K562 (cell line): Measurements from ENCODE around the gene ELMO1.

ENCODE experiments used
- CBX5 ChIP-seq: IDR thresholded peaks from 2 replicates; pipeline ENCODE4 v1.6.1; 2014; ENCODE audit warnings: low read depth, borderline replicate concordance
- IFI16 ChIP-seq: fragments of 250-450 bp; sonication (Bioruptor Pico); IDR thresholded peaks from 2 replicates; pipeline ENCODE4 v2.1.2; 2022; ENCODE audit warnings: mild to moderate bottlenecking, inconsistent platforms
- IRF2 ChIP-seq: sonication (generic); formaldehyde crosslinking; IDR thresholded peaks from 2 replicates; pipeline ENCODE4 v1.8.1; 2022; ENCODE audit warnings: mild to moderate bottlenecking, missing genetic modification reagents
- JUN ChIP-seq, 2 experiments: sonication (generic) in 1 of 2; formaldehyde crosslinking in 1 of 2; IDR thresholded peaks; 2 replicates each; pipeline versions ENCODE4 v1.6.1 to v1.8.0; 2012 to 2022; ENCODE audit warnings: borderline replicate concordance in 2 of 2, mild to moderate bottlenecking in 2 of 2, improper control_type of control experiment in 1 of 2, low read depth in 1 of 2, low read length in 1 of 2, missing genetic modification reagents in 1 of 2
- NR1H2 ChIP-seq: sonication (generic); formaldehyde crosslinking; IDR thresholded peaks from 2 replicates; pipeline ENCODE4 v1.4.0; 2020; ENCODE audit warnings: mild to moderate bottlenecking, missing genetic modification reagents
- RCOR1 ChIP-seq, 2 experiments: IDR thresholded peaks; 2 replicates each; pipeline ENCODE4 v1.6.1; 2012; ENCODE audit warnings: low read depth in 2 of 2, low read length in 2 of 2, borderline replicate concordance in 1 of 2, improper control_type of control experiment in 1 of 2
- ZNF347 ChIP-seq: fragments of 450-650 bp; formaldehyde crosslinking; IDR thresholded peaks from 2 replicates; pipeline ENCODE4 v1.4.0; 2020; ENCODE audit warnings: low read depth, mild to moderate bottlenecking, moderate library complexity
- ZNF830 ChIP-seq: fragments of 250-450 bp; sonication (Bioruptor Pico); IDR thresholded peaks from 2 replicates; pipeline ENCODE4 v1.5.0; 2021; ENCODE audit warnings: mild to moderate bottlenecking
- TF ChIP-seq, protein P1 (sequence below), 2 experiments: IDR thresholded peaks in 1 of 2; conservative IDR thresholded peaks in 1 of 2; 2 replicates each; pipeline ENCODE4 v1.6.1; 2016; ENCODE audit warnings: low read depth in 2 of 2, mild to moderate bottlenecking in 1 of 2, missing compliant biosample characterization in 1 of 2, missing genetic modification characterization in 1 of 2, moderate library complexity in 1 of 2

GRCh38 chr7:37368540-37368939 is 80.1 kb downstream of the ELMO1 start:
- TF ChIP-seq ZNF830 (CRISPR knock-in tag), result no peak
- TF ChIP-seq ZNF347, result no peak
- TF ChIP-seq IRF2 (CRISPR knock-in tag), result no peak
- TF ChIP-seq NR1H2 (CRISPR knock-in tag), result no peak
- TF ChIP-seq JUN (IDR thresholded peaks at IDR 0.05; ENCODE audit: borderline replicate concordance, low read depth, low read length), result no peak
- TF ChIP-seq JUN (CRISPR knock-in tag; IDR thresholded peaks at IDR 0.05; ENCODE audit: borderline replicate concordance), result no peak
- no peak for TF ChIP-seq CBX5
- no peak for TF ChIP-seq IFI16 (CRISPR knock-in tag)
- TF ChIP-seq, protein P1, sequence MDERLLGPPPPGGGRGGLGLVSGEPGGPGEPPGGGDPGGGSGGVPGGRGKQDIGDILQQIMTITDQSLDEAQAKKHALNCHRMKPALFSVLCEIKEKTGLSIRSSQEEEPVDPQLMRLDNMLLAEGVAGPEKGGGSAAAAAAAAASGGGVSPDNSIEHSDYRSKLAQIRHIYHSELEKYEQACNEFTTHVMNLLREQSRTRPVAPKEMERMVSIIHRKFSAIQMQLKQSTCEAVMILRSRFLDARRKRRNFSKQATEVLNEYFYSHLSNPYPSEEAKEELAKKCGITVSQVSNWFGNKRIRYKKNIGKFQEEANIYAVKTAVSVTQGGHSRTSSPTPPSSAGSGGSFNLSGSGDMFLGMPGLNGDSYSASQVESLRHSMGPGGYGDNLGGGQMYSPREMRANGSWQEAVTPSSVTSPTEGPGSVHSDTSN (CRISPR knock-in tag; IDR thresholded peaks at IDR 0.05; ENCODE audit: low read depth), result no peak
- TF ChIP-seq, protein P1 (tag; conservative IDR thresholded peaks at IDR 0.05; ENCODE audit: low read depth), result no peak
- TF ChIP-seq RCOR1 (IDR thresholded peaks at IDR 0.05; ENCODE audit: borderline replicate concordance in 1 of 2, low read depth in 2 of 2, low read length in 2 of 2), result no peak
